Measurements from ENCODE around the gene CBX2.

- TF ChIP-seq RAD21 (IDR thresholded peaks at IDR 0.05; ENCODE audit: low read depth) (no peak), CTCF (IDR thresholded peaks at IDR 0.05 in 2 of 3, conservative IDR thresholded peaks at IDR 0.05 in 1 of 3; ENCODE audit: borderline replicate concordance in 1 of 3, insufficient read depth in 1 of 3, low read depth in 2 of 3, low read length in 2 of 3) (no peak), POLR2A (IDR thresholded peaks at IDR 0.05; ENCODE audit: borderline replicate concordance, extremely low read depth, insufficient read depth, insufficient read length) (no peak), POLR2AphosphoS5 (IDR thresholded peaks at IDR 0.05; ENCODE audit: low read depth, low read length) (no peak), REST (IDR thresholded peaks at IDR 0.05; ENCODE audit: low read depth) (no peak), ATF3 (IDR thresholded peaks at IDR 0.05) (no peak), EZH2phosphoT487 (IDR thresholded peaks at IDR 0.05; ENCODE audit: borderline replicate concordance) (no peak), ZFX (IDR thresholded peaks at IDR 0.05) (no peak), SRF (IDR thresholded peaks at IDR 0.05; ENCODE audit: low read depth) (no peak), EZH2 (IDR thresholded peaks at IDR 0.05) (no peak), YY1 (IDR thresholded peaks at IDR 0.05; ENCODE audit: extremely low read depth, insufficient replicate concordance, low read depth, low read length) (no peak), CEBPB (IDR thresholded peaks at IDR 0.05; ENCODE audit: low read depth) (no peak), TCF7L2 (IDR thresholded peaks at IDR 0.05; ENCODE audit: borderline replicate concordance, extremely low read depth, insufficient read depth, insufficient read length) (no peak)
These were observed 30.9 kb upstream of the CBX2 start for GRCh38 chr17:79746889-79747507.
